Measurements from ENCODE around the gene DAPK1.

- TF ChIP-seq POLR2A (IDR thresholded peaks at IDR 0.05; ENCODE audit: low read depth, low read length) (no peak), POLR2AphosphoS5 (IDR thresholded peaks at IDR 0.05; ENCODE audit: low read depth, low read length) (no peak), TAF1 (IDR thresholded peaks at IDR 0.05; ENCODE audit: low read depth, low read length) (no peak), POU2F2 (IDR thresholded peaks at IDR 0.05; ENCODE audit: low read depth, low read length) (no peak), PAX5 (IDR thresholded peaks at IDR 0.05; ENCODE audit: insufficient read depth, low read length, severe bottlenecking) (no peak), SPI1 (IDR thresholded peaks at IDR 0.05; ENCODE audit: low read depth, low read length) (no peak)
Observed at GRCh38 chr9:87497080-87497603, 525 bp upstream of the DAPK1 start.

All from GM12891 (cell line).